Hepatocyte (in vitro differentiated cells): ENCODE results near the gene NACA2. TPM values are rescaled to one million over a fixed set of nuclear protein-coding genes. Genes with fewer than 3 reads are reported as not detected.

Experiments
- DNase-seq: peaks from one replicate; pipeline ENCODE4 v3.0.0-alpha.2; 2016; ENCODE audit warnings: low spot score
- H2AFZ ChIP-seq: fragments of 200-600 bp; sonication (generic); 2 replicates; pipeline ENCODE4 v1.6.0; 2016; ENCODE audit warnings: antibody characterized with exemption, mild to moderate bottlenecking
- H3K27ac ChIP-seq: fragments of 200-600 bp; sonication (generic); 2 replicates; pipeline ENCODE4 v1.5.1; 2016; ENCODE audit warnings: mild to moderate bottlenecking
- H3K27me3 ChIP-seq: fragments of 200-600 bp; sonication (generic); 2 replicates; pipeline ENCODE4 v1.6.1; 2016
- H3K36me3 ChIP-seq: fragments of 200-600 bp; sonication (generic); replicated peaks from 2 replicates; pipeline ENCODE4 v1.5.1; 2016; ENCODE audit warnings: low read depth; ENCODE audit not compliant: insufficient read depth
- H3K4me1 ChIP-seq: fragments of 200-600 bp; sonication (generic); 2 replicates; pipeline ENCODE4 v1.5.1; 2016; ENCODE audit warnings: mild to moderate bottlenecking, moderate library complexity; ENCODE audit not compliant: insufficient read depth
- H3K4me2 ChIP-seq: fragments of 200-600 bp; sonication (generic); 2 replicates; pipeline ENCODE4 v1.6.0; 2016
- H3K4me3 ChIP-seq: fragments of 200-600 bp; sonication (generic); 2 replicates; pipeline ENCODE4 v1.5.1; 2016; ENCODE audit warnings: mild to moderate bottlenecking
- H3K79me2 ChIP-seq: fragments of 200-600 bp; sonication (generic); 2 replicates; pipeline ENCODE4 v1.6.0; 2017; ENCODE audit warnings: mild to moderate bottlenecking
- H3K9me2 ChIP-seq: fragments of 200-600 bp; sonication (generic); replicated peaks from 2 replicates; pipeline ENCODE4 v1.6.0; 2017; ENCODE audit warnings: mild to moderate bottlenecking; ENCODE audit not compliant: insufficient read depth
- H3K9me3 ChIP-seq: fragments of 200-600 bp; sonication (generic); 2 replicates; pipeline ENCODE4 v1.5.1; 2016; ENCODE audit warnings: low read depth, mild to moderate bottlenecking
- H4K20me1 ChIP-seq: fragments of 200-600 bp; sonication (generic); 2 replicates; pipeline ENCODE4 v1.6.0; 2016; ENCODE audit warnings: mild to moderate bottlenecking; ENCODE audit not compliant: insufficient read depth, poor library complexity, severe bottlenecking
- CTCF ChIP-seq: fragments of 200-600 bp; sonication (generic); IDR thresholded peaks from 2 replicates; pipeline ENCODE4 v1.5.1; 2016; ENCODE audit warnings: antibody characterized with exemption, mild to moderate bottlenecking; ENCODE audit not compliant: poor library complexity
- EZH2 ChIP-seq: fragments of 200-600 bp; sonication (generic); IDR thresholded peaks from 2 replicates; pipeline ENCODE4 v1.6.1; 2016; ENCODE audit warnings: antibody characterized with exemption, mild to moderate bottlenecking, borderline replicate concordance
- EZH2phosphoT487 ChIP-seq: fragments of 200-600 bp; sonication (generic); IDR thresholded peaks from one replicate; pipeline ENCODE4 v1.6.1; 2018; ENCODE audit warnings: antibody characterized with exemption, mild to moderate bottlenecking, low read depth, moderate library complexity; ENCODE audit not compliant: unreplicated experiment, severe bottlenecking
- WGBS: methylation state at CpG from one replicate; pipeline ENCODE4 v1.1.6; 2016; ENCODE audit warnings: low lambda C conversion rate; ENCODE audit errors: missing lambda C conversion rate; 5-methylcytosine and 5-hydroxymethylcytosine counted together
- polyA plus RNA-seq: library from polyadenylated mRNA; unstranded; fragments of >200 nt; fragmentation: Nextera tagmentation; extraction: Ambion mirVana; gene quantifications from 2 replicates; pipeline ENCODE4 v1.2.1, GENCODE V29; 2016
- total RNA-seq: library from RNA; depleted of rRNA; stranded (reverse); fragments of >200 nt; gene quantifications from 2 replicates; pipeline ENCODE4 v1.2.3, GENCODE V29; 2014

NACA2 gene
- total and polyA plus RNA-seq, 2 experiments from 2014 or later = not detected

DNA sequence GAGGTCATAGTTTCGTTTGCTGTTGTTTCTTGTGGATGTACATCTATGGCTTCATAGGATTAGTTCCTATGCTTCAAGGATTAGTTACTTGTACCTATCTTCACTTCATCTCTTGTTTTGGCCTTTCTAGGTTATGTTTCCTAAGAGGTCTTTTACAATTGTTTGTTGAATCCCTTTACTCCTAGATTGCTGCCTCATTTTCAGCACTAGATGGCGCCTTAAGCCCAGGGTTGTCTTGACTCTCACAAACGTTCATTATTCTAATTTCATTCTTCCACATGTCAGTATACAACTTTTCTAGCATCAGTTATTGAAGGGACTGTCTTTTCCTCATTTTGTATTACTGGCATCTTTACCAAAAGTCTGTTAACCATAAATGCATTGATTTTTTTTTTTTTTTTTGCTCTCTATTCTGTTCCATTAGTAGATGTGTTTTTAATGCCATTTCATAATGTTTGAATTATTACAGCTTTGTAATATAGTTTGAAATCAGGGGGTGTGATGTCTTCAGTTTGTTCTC lies 45.0 kb upstream of the NACA2 start:
- Histone ChIP-seq H3K27me3 (no peaks in the 10 kb centered on the region), H3K4me2 (no peak overlapping the region), H3K79me2 (no peaks in the 10 kb centered on the region), H3K9me3 (peaks cover 4% of the 10 kb centered on the region), H3K9me2 (no peaks in the 10 kb centered on the region), H4K20me1 (no peaks in the 10 kb centered on the region), H3K27ac (no peak overlapping the region), H3K36me3 (no peaks in the 10 kb centered on the region), H3K4me3 (no peak overlapping the region), H2AFZ (no peak overlapping the region), H3K4me1 (no peaks in the 10 kb centered on the region)
- TF ChIP-seq EZH2 (no peak), CTCF (peak; percentile 67)
- 11% methylated on average over 3 of the region's 3 CpGs for WGBS
- peak; percentile 51 for DNase-seq

DNA sequence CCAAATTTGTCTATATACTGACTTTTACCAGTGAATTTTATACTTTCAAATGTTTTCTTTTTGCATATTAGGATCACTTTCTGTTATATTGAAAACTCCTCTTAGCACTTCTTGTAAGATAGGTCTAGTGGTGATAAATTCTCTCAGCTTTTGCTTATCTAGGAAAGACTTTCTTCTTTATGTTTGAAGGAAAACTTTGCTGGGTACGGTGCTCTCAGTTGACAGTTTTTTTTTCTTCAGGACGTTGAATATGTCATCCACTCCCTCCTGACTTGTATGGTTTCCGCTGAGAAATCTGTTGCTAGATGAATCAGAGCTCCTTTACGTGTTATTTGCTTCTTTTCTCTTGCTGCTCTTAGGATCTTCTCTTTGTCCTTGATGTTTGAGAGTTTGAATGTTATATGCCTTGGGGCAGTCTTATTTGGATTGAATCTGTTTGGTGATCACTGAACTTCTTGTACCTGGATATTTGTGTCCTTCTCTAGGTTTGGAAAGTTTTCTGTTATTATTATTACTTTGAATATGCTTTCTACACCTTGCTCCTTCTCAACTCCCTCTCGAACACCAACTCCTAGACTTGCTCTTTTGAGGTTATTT lies 44.0 kb upstream of the NACA2 start:
- Histone ChIP-seq H4K20me1 (no peaks in the 10 kb centered on the region), H3K79me2 (no peaks in the 10 kb centered on the region), H3K27me3 (no peaks in the 10 kb centered on the region), H3K4me2 (no peak overlapping the region), H3K4me3 (no peak overlapping the region), H3K27ac (no peak overlapping the region), H3K36me3 (no peaks in the 10 kb centered on the region), H3K9me2 (no peaks in the 10 kb centered on the region), H2AFZ (no peak overlapping the region), H3K9me3 (peaks cover 4% of the 10 kb centered on the region), H3K4me1 (no peaks in the 10 kb centered on the region)
- TF ChIP-seq EZH2phosphoT487 = no peak
- no peak for TF ChIP-seq CTCF
- no peak for TF ChIP-seq EZH2
- DNase-seq = no peak
- WGBS = 88% methylated on average over 5 of the region's 5 CpGs

DNA sequence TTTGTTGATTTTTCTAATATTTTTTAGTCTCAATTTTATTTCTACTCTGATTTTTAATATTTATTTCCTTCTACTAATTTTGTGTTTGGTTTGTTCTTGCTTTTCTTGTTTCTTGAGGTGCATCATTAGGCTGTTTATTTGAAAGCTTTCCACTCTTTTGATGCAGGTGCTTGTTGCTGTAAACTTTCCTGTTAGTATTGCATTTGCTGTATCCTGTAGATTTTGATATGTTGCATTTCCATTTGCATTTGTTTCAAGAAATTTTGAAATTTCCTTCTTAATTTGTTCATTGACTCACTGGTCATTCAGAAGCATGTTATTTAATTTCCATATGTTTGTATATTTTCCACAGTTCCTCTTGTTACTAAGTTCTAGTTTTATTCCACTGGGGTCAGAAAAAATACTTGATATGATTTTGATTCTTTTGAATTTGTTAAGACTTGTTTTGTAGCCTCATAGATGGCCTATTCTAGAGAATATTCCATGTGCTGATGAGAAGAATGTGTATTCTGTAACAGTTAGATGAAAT lies 43.1 kb upstream of the NACA2 start:
- DNase-seq = no peak
- H3K9me2 ChIP-seq = no peaks in the 10 kb centered on the region
- H3K36me3 ChIP-seq = no peaks in the 10 kb centered on the region
- H3K4me1 ChIP-seq = no peaks in the 10 kb centered on the region
- no peak overlapping the region for H3K27ac ChIP-seq
- no peak overlapping the region for H3K4me2 ChIP-seq
- no peaks in the 10 kb centered on the region for H4K20me1 ChIP-seq
- no peak for TF ChIP-seq EZH2
- no peak for TF ChIP-seq CTCF
- TF ChIP-seq EZH2phosphoT487 = no peak
- H3K79me2 ChIP-seq = no peaks in the 10 kb centered on the region
- no peaks in the 10 kb centered on the region for H3K27me3 ChIP-seq
- no peak overlapping the region for H3K4me3 ChIP-seq
- no peak overlapping the region for H2AFZ ChIP-seq
- peaks cover 4% of the 10 kb centered on the region for H3K9me3 ChIP-seq
